ENCODE results near the gene LZIC.

LZIC gene

GRCh38 chr1:9883585-9884449, 59.4 kb downstream of the LZIC start:
- DNase-seq, result no peak

- no peak for DNase-seq
Observed at GRCh38 chr1:9882945-9883303, 60.3 kb downstream of the LZIC start.

DNA sequence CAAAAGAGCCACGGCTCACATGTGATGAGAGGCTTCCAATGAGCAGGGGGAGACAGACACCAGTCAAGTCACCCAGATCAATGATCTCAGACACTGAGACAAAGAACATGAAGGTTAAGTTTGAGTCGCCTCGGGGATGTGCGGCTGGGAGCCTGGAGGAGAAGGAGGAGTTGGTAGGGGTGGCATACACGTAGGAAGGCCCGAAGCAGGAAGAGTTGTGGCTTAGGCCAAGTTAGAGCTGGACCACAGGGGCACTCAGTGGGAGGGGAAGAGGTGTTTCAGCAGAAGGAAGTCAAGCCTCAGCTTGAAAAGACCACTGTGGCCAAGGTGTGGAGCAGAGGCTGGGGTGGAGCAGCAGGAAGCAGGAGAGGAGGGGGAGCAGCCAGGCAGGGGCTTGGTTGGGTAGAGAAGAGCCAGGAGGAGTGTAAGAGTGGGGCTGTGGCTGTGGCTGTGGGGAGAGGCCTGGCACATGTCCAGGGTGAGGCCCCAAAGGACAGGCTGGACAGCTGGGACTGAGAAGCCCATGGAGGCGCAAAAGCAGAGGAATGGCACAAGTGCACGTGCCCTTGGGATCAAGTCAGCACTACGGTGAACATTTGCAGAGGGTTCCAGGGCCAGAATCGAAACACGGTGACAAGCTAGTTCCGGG, 60.8 kb downstream of the LZIC start:
- DNase-seq, result no peak

DNA sequence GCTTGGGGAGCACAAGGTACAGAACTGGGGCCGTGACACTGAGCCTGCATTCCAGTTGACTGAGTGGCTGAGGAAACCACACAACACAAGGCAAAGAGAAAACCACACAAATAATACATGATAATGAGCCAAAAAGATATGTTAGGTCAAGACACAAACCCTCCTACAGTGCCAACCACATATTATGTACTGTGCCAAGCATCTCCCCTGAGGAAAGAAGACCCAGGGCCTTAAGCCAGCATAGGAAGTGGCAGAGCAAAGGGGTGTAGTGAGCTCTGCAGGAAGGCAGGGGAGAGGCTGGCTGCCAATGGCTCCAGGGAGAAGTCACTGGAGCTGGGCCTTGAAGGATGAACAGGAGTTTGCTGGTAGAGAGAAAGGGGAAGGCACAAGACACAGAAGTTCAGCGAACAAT, 61.3 kb downstream of the LZIC start:
- no peak for DNase-seq
